HG03159 (cell line): Measurements from ENCODE around the gene DOCK1.

Experiments used
- ATAC-seq: cut with Tn5 transposase; IDR thresholded peaks from one replicate; pipeline ENCODE4 v1.9.1; 2021; ENCODE audit warnings: mild to moderate bottlenecking, moderate library complexity; ENCODE audit not compliant: unreplicated experiment

Gene DOCK1

GRCh38 chr10:127332631-127333030, 427.4 kb downstream of the DOCK1 start:
- no peak for ATAC-seq

- ATAC-seq, result no peak
These were observed 432.6 kb downstream of the DOCK1 start for GRCh38 chr10:127337801-127338200.

GRCh38 chr10:127338399-127339110, 433.3 kb downstream of the DOCK1 start:
- ATAC-seq, result no peak

- ATAC-seq, result no peak
These were observed 438.6 kb downstream of the DOCK1 start for GRCh38 chr10:127343821-127344220.

GRCh38 chr10:127344346-127344745, 439.1 kb downstream of the DOCK1 start:
- ATAC-seq, result no peak

DNA sequence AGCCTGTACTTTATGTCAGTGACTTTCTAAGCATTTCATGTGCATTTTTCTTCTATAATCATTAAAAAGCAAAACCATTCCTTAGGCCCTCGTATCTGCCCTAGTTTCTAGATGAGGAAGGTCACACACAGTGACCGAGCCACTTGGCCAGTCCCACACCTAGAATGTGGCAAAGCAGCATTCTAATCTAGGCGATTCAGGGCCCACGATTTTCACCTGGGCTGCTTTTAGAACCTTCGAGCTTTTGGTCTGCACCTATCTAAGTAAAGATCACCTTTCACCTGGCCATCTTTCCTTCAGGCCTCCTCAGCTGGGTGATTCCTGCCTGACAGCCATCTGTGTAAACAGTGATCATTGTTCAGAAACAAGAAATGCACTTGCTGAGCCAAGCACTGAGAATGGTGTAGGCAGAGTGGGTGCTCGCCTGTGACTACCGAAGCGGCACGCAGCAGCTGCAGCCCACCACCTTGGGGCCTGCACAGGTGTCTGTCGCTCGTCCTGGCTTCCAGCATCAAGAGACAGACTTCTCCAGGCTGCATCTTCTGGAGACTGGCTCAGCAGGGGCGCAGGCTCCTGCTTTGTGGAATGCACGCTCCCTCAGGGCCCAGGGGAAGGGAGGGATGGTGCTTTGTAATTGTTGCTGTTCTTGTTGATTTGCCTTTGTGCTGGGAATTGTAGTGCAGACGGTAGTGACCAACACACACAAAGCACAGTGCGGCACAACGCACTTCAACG, 440.2 kb downstream of the DOCK1 start:
- no peak for ATAC-seq

DNA sequence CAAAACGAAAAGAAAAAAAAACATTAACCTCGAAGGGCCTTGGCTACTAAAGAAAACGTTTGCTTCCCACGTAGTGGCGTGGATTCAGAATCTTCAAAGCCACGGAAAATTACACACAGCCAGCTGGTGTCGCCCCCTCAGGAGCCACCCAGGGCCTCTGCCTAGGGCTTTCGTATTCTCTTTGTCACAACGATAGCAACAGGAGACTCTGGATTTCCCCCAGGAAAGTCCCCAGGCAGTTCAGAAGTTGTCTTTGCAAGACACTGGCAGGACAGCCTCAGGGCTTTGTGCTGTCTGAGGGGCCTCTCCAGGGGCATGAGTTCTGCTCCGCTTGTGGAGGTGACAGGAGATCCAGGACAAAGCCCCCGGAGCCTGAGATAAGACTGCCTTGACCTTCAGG, 441.4 kb downstream of the DOCK1 start:
- ATAC-seq, result peak; percentile 60

DNA sequence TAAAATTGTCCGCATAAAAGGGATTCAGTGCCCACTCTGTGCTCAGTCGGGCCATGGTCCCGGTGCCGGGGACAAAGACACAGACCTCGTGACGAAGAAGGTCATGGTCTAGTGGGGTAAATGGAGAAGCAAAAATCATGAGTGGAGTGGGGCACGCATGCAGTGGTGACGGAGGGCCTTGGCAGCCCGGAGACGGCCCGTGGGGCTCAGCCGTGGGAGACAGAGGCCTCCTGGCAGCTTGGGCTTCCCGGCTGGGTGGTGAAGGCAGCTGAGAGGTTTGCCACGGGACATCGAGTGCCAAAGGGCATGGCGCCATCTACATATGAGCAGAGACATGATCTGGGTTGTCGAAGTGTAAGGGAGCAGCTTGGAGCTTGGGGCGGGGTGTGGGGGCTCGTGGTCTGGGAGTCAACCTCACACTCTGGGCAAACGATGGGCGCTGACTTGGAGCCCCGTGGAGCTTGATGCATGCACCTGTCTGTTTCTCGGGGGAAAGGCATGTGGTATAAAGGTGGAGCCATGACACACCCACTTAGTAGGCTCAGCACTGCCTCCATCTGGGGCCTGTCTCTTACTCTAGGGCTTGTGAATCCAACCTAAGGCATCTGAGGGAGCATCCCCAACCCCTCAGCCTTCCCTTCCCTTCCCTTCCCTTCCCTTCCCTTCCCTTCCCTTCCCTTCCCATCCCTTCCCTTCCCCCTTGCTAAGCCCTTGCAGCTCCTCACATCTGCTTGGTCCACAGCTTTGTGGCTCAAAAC, 442.2 kb downstream of the DOCK1 start:
- ATAC-seq, result no peak

DNA sequence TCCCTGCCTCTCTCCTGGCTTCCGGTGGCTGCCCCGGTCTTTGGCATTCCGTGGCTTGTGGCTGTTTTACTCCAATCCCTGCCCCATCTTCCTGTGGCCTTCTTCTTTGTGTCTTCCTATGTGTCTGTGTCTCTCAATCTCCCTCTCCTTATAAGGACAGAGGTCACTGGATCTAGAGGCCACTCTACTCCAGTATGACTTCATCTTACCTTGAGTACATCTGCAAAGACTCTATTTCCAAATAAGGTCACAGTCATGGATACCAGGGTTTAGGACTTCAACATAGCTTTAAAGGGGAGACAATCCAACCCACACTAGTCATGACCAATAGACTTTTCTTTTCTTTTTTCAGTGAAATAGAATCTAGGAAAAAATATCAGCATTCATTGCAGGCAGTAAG, 444.5 kb downstream of the DOCK1 start:
- no peak for ATAC-seq

DNA sequence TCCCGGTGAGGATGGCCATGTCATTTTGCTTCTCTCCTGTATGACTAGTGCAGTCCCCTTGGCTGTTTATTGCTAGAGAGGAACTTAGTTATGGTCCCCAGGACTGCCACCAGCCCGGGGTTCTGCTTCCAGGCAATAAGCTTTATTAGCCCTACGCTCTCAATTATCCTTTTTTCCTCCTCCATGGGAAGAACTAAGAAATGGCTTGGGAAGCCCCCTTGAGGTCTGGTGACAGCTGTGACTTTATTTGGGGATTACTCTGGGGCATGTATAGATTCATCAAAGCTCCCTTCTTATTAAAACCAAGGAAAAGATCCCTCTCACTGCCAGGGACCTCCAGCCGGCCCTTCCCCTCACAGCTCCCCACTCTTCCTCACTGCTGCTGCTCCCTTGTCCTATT, 446.3 kb downstream of the DOCK1 start:
- ATAC-seq, result no peak

DNA sequence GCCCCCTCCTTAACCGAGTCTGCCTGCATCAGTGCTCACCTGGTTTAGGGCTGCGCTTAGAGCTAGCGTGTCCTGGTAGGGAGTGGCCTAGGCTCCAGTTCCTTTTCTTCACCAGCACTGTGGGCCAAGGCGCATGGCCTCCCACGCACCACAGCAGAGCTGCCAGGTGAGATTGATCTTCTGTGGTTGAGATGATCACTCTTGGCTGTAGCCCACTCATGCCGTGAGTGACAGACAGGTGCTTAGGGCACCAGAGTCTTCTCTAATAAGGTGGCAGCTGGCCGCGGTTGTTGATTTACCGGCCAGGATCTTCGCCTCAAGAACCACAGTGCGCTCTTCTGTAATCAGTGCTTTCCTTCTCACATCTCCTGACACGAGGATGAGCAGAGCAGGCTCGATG, 448.3 kb downstream of the DOCK1 start:
- no peak for ATAC-seq

- ATAC-seq, result no peak
These were observed 449.0 kb downstream of the DOCK1 start for GRCh38 chr10:127354255-127354654.

GRCh38 chr10:127354992-127355391, 449.8 kb downstream of the DOCK1 start:
- no peak for ATAC-seq

DNA sequence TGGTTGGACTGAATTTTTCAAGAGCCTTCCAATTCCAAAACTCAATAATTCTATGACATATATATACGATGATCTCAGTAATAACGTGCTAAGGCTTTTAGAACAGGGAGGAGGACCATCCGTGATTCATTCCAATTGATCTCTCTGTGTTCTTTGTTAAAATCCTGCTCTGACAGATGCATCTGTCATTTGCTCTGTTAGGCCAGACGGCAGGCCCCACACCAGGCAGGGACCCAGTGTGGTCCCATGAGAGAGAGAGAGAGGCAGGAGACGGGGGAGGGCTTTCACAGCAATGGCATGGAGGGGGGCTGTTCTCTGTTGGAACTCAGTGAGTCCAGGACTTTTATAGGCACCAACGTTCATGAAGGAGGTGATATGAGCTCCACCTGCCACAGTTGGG, 451.1 kb downstream of the DOCK1 start:
- no peak for ATAC-seq

- no peak for ATAC-seq
These were observed 452.0 kb downstream of the DOCK1 start for GRCh38 chr10:127357265-127357664.

DNA sequence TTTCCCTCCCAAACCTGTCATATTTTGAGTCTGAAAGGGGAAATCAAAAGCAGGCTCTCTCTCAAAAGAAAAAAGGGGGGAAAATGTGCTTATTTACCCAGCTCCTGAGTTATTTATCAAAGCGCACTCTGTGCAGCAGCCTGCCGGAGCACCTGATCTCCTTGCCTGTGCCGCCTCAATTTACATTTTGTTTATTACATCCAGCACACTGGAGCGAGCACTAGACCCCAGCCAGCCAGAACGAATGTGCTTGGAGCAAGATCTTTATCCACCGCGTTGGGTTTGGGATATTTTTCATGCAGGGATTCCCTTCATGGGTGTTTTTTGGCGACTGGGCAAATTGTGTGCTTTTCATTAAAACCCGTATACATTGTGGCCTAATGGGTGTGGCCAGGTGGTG, 453.1 kb downstream of the DOCK1 start:
- no peak for ATAC-seq

GRCh38 chr10:127364034-127364433, 458.8 kb downstream of the DOCK1 start:
- no peak for ATAC-seq

DNA sequence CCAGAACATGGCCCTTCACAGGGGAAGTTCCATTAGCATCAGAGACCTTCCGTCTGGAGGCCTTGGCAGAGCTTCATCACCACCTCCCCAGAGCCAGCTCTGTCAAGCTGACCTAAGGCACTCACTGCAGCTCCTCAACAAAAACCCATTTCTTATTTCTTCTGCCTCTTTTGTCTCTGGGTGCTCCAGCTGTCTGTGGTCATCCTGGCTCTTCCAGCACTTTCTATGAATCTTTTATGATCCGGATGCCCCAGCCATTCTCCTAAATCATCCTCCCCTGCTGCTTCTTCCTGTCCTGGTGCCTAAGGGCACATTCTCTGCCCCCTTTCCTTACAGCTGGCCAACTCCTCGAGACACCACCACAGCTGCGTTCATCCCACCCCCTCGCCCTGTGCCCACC, 462.9 kb downstream of the DOCK1 start:
- no peak for ATAC-seq

DNA sequence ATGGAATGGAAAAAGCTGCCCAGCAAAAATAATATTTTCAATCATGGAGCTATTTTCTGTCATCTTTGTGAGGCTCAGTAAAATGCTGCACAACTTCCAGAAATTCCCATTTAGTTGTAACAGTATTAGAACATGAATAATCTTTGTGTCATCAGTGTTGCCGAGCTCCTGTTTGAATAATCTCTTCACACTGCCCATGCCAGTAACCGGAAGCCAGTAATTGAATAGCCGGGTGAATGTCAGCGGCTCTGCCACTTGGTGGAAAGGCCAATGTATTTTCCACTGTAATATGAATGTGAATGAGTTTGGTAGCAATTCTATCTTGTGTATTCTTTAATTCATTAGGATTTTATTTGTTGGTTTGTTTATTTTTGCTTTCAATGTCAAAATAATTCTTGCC, 463.7 kb downstream of the DOCK1 start:
- ATAC-seq, result no peak

DNA sequence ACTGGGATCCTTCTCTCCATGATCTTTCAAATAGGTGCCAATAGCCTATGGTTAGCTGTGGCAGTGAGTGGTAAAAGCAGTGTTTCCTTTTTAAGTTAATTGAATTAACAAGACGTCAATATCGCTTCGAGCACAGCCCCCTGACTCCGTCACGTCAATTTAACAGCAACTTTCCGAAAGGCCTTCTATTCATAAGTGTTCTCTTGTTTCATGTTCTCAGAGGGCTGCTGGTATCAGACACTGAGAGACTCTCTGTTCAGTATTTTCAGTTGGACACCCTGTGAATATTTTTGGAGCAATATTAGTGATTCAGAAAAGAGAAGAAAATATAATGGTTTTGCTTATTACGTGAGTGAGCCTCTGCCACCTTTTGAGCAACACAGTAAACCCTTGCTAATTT, 465.4 kb downstream of the DOCK1 start:
- no peak for ATAC-seq

- no peak for ATAC-seq
These were observed 467.1 kb downstream of the DOCK1 start for GRCh38 chr10:127372361-127372760.
